HEK293T (cell line): ENCODE data around the gene C2.

Experiments used
- FOXK2 ChIP-seq: fragments of 450-650 bp; IDR thresholded peaks from 2 replicates; pipeline ENCODE4 v1.6.1; 2016; ENCODE audit warnings: mild to moderate bottlenecking
- SP1 ChIP-seq: fragments of 450-650 bp; IDR thresholded peaks from 2 replicates; pipeline ENCODE4 v1.6.1; 2017
- SUZ12 ChIP-seq: fragments of 450-650 bp; IDR thresholded peaks from 2 replicates; pipeline ENCODE4 v1.6.1; 2016; ENCODE audit warnings: mild to moderate bottlenecking

DNA sequence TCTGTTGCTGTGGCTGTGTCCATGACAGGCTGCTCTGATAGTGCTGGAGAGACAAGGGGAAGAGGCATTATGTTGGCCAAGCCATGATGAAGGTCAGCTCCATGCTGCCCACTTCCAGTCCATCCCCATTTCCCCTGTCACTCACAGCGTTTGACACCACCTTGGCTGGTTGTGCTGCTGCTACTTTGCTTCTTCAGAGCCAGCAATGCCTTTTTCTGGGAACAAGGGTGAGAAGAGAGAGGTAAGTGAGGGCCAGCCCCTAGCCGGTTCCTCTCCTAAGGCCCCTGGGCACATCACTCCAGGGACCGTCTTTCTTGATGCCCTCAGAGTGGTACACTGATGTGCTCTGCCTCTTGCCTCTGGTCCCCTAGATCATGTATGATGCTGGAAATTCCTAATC lies 29.3 kb downstream of the C2 start:
- no peak for TF ChIP-seq SUZ12
- no peak for TF ChIP-seq FOXK2
- TF ChIP-seq SP1, result no peak
